Measurements from ENCODE around the gene GEMIN5.

The GEMIN5 gene

GRCh38 chr5:154892369-154892771 lies 45.6 kb downstream of the GEMIN5 start:
- DNase-seq (ENCODE audit: low read depth in 2 of 2), result no peak

GRCh38 chr5:154885439-154885838 lies 52.6 kb downstream of the GEMIN5 start:
- no peak for DNase-seq (ENCODE audit: low read depth in 2 of 2)

- no peak for DNase-seq (ENCODE audit: low read depth in 2 of 2)
Measured at GRCh38 chr5:154884424-154884823, 53.6 kb downstream of the GEMIN5 start.

GRCh38 chr5:154881986-154882385 lies 56.0 kb downstream of the GEMIN5 start:
- DNase-seq (ENCODE audit: low read depth in 2 of 2), result no peak

GRCh38 chr5:154878642-154879335 lies 59.2 kb downstream of the GEMIN5 start:
- no peak for DNase-seq (ENCODE audit: low read depth in 2 of 2)

- DNase-seq (ENCODE audit: low read depth in 2 of 2), result no peak
Measured at GRCh38 chr5:154873791-154874331, 64.2 kb downstream of the GEMIN5 start.

- no peak for DNase-seq (ENCODE audit: low read depth in 2 of 2)
Measured at GRCh38 chr5:154871734-154872133, 66.3 kb downstream of the GEMIN5 start.

- no peak for DNase-seq (ENCODE audit: low read depth in 2 of 2)
Measured at GRCh38 chr5:154868702-154869101, 69.3 kb downstream of the GEMIN5 start.

GRCh38 chr5:154866841-154867240 lies 71.2 kb downstream of the GEMIN5 start:
- DNase-seq (ENCODE audit: low read depth in 2 of 2), result no peak

GRCh38 chr5:154865466-154866184 lies 72.4 kb downstream of the GEMIN5 start:
- DNase-seq (ENCODE audit: low read depth in 2 of 2), result no peak

- DNase-seq (ENCODE audit: low read depth in 2 of 2), result no peak
Measured at GRCh38 chr5:154863291-154864080, 74.5 kb downstream of the GEMIN5 start.

- DNase-seq (ENCODE audit: low read depth in 2 of 2), result no peak
Measured at GRCh38 chr5:154862766-154863165, 75.2 kb downstream of the GEMIN5 start.

GRCh38 chr5:154861946-154862345 lies 76.1 kb downstream of the GEMIN5 start:
- DNase-seq (ENCODE audit: low read depth in 2 of 2), result no peak

- no peak for DNase-seq (ENCODE audit: low read depth in 2 of 2)
Measured at GRCh38 chr5:154860765-154861164, 77.2 kb downstream of the GEMIN5 start.

- DNase-seq (ENCODE audit: low read depth in 2 of 2), result no peak
Measured at GRCh38 chr5:154860123-154860522, 77.9 kb downstream of the GEMIN5 start.

GRCh38 chr5:154858972-154859871 lies 78.8 kb downstream of the GEMIN5 start:
- DNase-seq (ENCODE audit: low read depth in 2 of 2), result no peak

GRCh38 chr5:154858297-154858971 lies 79.6 kb downstream of the GEMIN5 start, which contains the start of gene CNOT8:
TSS of gene CNOT8 (plus strand) at chr5:154858627. CDS start at chr5:154863279, 4,652 bp downstream.
- peak; percentile 95 to 97 for DNase-seq (ENCODE audit: low read depth in 2 of 2)

GRCh38 chr5:154857530-154858296 lies 80.3 kb downstream of the GEMIN5 start:
- peak; percentile 73 to 78 for DNase-seq (ENCODE audit: low read depth in 2 of 2)

- DNase-seq (ENCODE audit: low read depth in 2 of 2), result no peak
Measured at GRCh38 chr5:154851351-154851750, 86.7 kb downstream of the GEMIN5 start.

Measured in stimulated activated CD4-positive, alpha-beta T cell treated with anti-CD3 and anti-CD28 coated beads, Interleukin-15, amount 100 ng/mL, for 48 hours (primary cell).